Peyer's patch (tissue), 4 donors: ENCODE measurements around the gene MNAT1. TPM values are rescaled to one million over a fixed set of nuclear protein-coding genes. Genes with fewer than 3 reads are reported as not detected.

ENCODE experiments used
- DNase-seq, 3 donors: peaks; one replicate each; pipeline ENCODE4 v3.0.0-alpha.2; 2017 to 2019
- H3K27ac ChIP-seq, 4 donors: fragments of 200-600 bp; sonication (generic); one replicate each; pipeline ENCODE4 v1.5.1; 2016 to 2019
- H3K27me3 ChIP-seq, 2 donors: fragments of 200-600 bp; sonication (generic); one replicate each; pipeline ENCODE4 v1.5.1; 2019
- H3K36me3 ChIP-seq, 3 donors: fragments of 200-600 bp; sonication (generic); one replicate each; pipeline ENCODE4 v1.5.1; 2016 to 2019
- H3K4me1 ChIP-seq, 4 donors: fragments of 200-600 bp; sonication (generic); one replicate each; pipeline ENCODE4 v1.5.1; 2016 to 2019
- H3K4me3 ChIP-seq, 4 donors: fragments of 200-600 bp; sonication (generic); 1 replicate in 3 of 4; 2 replicates in 1 of 4; pipeline ENCODE4 v1.5.1; 2016 to 2019; ENCODE audit warnings: mild to moderate bottlenecking in 1 of 4
- H3K9me3 ChIP-seq, 4 donors: fragments of 200-600 bp; sonication (generic); one replicate each; pipeline ENCODE4 v1.5.1; 2016 to 2019; ENCODE audit warnings: mild to moderate bottlenecking in 1 of 4
- CTCF ChIP-seq, 6 experiments: fragments of 450-650 bp in 4 of 6; fragments of 200-600 bp in 2 of 6; sonication (generic) in 1 of 6; IDR thresholded peaks; one replicate each; pipeline ENCODE4 v1.5.1; 2017 to 2019; ENCODE audit warnings: antibody characterized with exemption in 6 of 6, mild to moderate bottlenecking in 3 of 6, moderate library complexity in 1 of 6
- POLR2A ChIP-seq, 2 donors: fragments of 450-650 bp; IDR thresholded peaks; one replicate each; pipeline ENCODE4 v1.5.1; 2017; ENCODE audit warnings: antibody characterized with exemption in 2 of 2, mild to moderate bottlenecking in 2 of 2, moderate library complexity in 2 of 2
- small RNA-seq, 2 donors: library from RNA; depleted of rRNA; stranded (forward); fragments of <200 nt; gene quantifications; one replicate each; pipeline ENCODE3, GENCODE V24; 2016
- total RNA-seq, 4 donors: library from RNA; depleted of rRNA; stranded (reverse); fragments of >200 nt; gene quantifications; one replicate each; pipeline ENCODE4 v1.1.0, GENCODE V29; 2016

Gene MNAT1
- total RNA-seq, 4 donors from 2014 or later: 7.5 to 66.8 (median 17.2) TPM

GRCh38 chr14:60989599-60989998 lies 255.0 kb downstream of the MNAT1 start:
- H3K36me3 ChIP-seq: no peaks in the 10 kb centered on the region

GRCh38 chr14:60998617-60999016 lies 264.1 kb downstream of the MNAT1 start:
- H3K36me3 ChIP-seq: peaks cover 0 to 6% (median 0%) of the 10 kb centered on the region in 3 donors
- TF ChIP-seq POLR2A (IDR thresholded peaks at IDR 0.05) (no peak), CTCF (IDR thresholded peaks at IDR 0.05) (no peak)
- H3K4me3 ChIP-seq: no peak overlapping the region
- H3K27ac ChIP-seq: no peak overlapping the region
- DNase-seq: no peak
- H3K9me3 ChIP-seq: no peaks in the 10 kb centered on the region
- H3K27me3 ChIP-seq: no peaks in the 10 kb centered on the region
- no peaks in the 10 kb centered on the region for H3K4me1 ChIP-seq

More at GRCh38 chr14:60989599-60989998, 255.0 kb downstream of the MNAT1 start:
- Histone ChIP-seq H3K9me3 (no peaks in the 10 kb centered on the region), H3K27ac (no peak overlapping the region), H3K27me3 (no peaks in the 10 kb centered on the region), H3K4me1 (no peaks in the 10 kb centered on the region), H3K4me3 (no peak overlapping the region)
- no peak for DNase-seq
- no peak for TF ChIP-seq CTCF (IDR thresholded peaks at IDR 0.05)
- TF ChIP-seq POLR2A (IDR thresholded peaks at IDR 0.05): no peak

GRCh38 chr14:60999536-60999935 lies 265.0 kb downstream of the MNAT1 start:
- H3K4me3 ChIP-seq: no peak overlapping the region
- H3K36me3 ChIP-seq: peaks cover 0 to 6% (median 0%) of the 10 kb centered on the region in 3 donors
- H3K4me1 ChIP-seq: no peaks in the 10 kb centered on the region
- H3K27me3 ChIP-seq: no peaks in the 10 kb centered on the region
- DNase-seq: no peak
- TF ChIP-seq CTCF (IDR thresholded peaks at IDR 0.05) (no peak), POLR2A (IDR thresholded peaks at IDR 0.05) (no peak)
- H3K27ac ChIP-seq: no peak overlapping the region
- no peaks in the 10 kb centered on the region for H3K9me3 ChIP-seq

GRCh38 chr14:61003571-61003970 lies 269.0 kb downstream of the MNAT1 start:
- no peak for DNase-seq
- no peaks in the 10 kb centered on the region for H3K27me3 ChIP-seq
- H3K27ac ChIP-seq: no peak overlapping the region
- H3K36me3 ChIP-seq: peaks cover 0 to 2% (median 0%) of the 10 kb centered on the region in 3 donors
- H3K4me1 ChIP-seq: no peaks in the 10 kb centered on the region
- H3K4me3 ChIP-seq: no peak overlapping the region
- no peak for TF ChIP-seq CTCF (IDR thresholded peaks at IDR 0.05)
- no peak for TF ChIP-seq POLR2A (IDR thresholded peaks at IDR 0.05)
- no peaks in the 10 kb centered on the region for H3K9me3 ChIP-seq

- no peaks in the 10 kb centered on the region for H3K36me3 ChIP-seq
- TF ChIP-seq POLR2A (IDR thresholded peaks at IDR 0.05) (no peak), CTCF (IDR thresholded peaks at IDR 0.05) (no peak)
Measured at GRCh38 chr14:61019537-61019936, 285.0 kb downstream of the MNAT1 start.

More at GRCh38 chr14:61019537-61019936, 285.0 kb downstream of the MNAT1 start:
- Histone ChIP-seq H3K27me3 (no peaks in the 10 kb centered on the region), H3K4me1 (no peaks in the 10 kb centered on the region), H3K27ac (no peak overlapping the region), H3K9me3 (no peaks in the 10 kb centered on the region), H3K4me3 (no peak overlapping the region)
- DNase-seq: no peak

Small RNA genes within 50 kb of the gene (small RNA-seq; reads per million reads assigned to genes)
- gene RNU6-398P: 0 reads per million in 2 donors

Other genes starting within 250 kb of the MNAT1 start
- gene C14orf39, start 248.7 kb upstream of the MNAT1 start, total RNA-seq: not detected
- gene SIX6, start 225.6 kb upstream of the MNAT1 start, total RNA-seq: not detected
- not detected for gene SIX1, start 85.3 kb upstream of the MNAT1 start, total RNA-seq
- gene SIX4, start 10.4 kb upstream of the MNAT1 start, total RNA-seq: 1 to 10 TPM in 1 of 4 donors, not detected in 3; 2.1 TPM
- gene TRMT5, start 246.3 kb downstream of the MNAT1 start, total RNA-seq: 10 to 100 TPM in 1 of 4 donors, 1 to 10 TPM in 3; 4.0 to 11.0 (median 5.0) TPM
- gene SLC38A6, start 246.5 kb downstream of the MNAT1 start, total RNA-seq: 10 to 100 TPM in 3 of 4 donors, 1 to 10 TPM in 1; 8.0 to 38.8 (median 15.1) TPM